Measurements from ENCODE around the gene YWHAG.

DNA sequence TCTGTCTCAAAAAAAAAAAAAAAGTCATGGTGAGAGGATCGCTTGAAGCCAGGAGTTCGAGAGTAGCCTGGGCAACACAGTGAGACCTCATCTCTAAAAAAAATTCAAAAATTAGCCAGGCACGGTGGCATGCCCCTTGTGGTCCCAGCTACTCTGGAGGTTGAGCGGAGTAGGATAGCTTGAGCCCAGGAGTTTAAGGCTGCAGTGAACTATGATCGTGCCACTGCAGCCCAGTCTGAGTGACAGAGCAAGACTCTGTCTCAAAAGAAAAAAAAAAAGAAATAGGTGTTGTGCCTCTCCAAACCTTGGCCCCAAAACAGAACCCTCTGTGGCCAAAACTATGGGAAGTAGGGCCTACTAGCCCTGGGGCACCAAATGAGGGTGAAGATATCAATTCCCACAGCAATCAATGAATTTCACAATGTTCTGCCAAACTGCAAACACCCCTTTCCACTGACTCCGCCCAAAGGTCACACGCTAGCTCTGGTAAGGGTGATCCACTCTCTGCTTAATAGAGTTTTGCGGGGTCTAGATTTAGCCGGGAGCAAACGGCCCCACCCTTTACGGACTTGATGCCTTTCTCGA lies 33.8 kb upstream of the YWHAG start:
- TF ChIP-seq ZNF565 (CRISPR knock-in tag; conservative IDR thresholded peaks at IDR 0.05; ENCODE audit: low read depth), result no peak
- TF ChIP-seq POU6F1 (CRISPR knock-in tag; IDR thresholded peaks at IDR 0.05; ENCODE audit: borderline replicate concordance, low read depth), result no peak
- TF ChIP-seq CSDC2 (CRISPR knock-in tag; IDR thresholded peaks at IDR 0.05), result no peak

Data from SK-N-SH treated with all-trans-retinoic acid at 6 μM for 48 hours (cell line).